HG03066 (cell line): ENCODE measurements around the gene C5orf58.
"Not testable (repeated sequence)": the region's sequence is repeated elsewhere in the genome, so short reads cannot be mapped to it uniquely, and the experiment has no call there.

Experiments used
- ATAC-seq: cut with Tn5 transposase; IDR thresholded peaks from one replicate; pipeline ENCODE4 v1.9.1; 2021; ENCODE audit warnings: low read depth; ENCODE audit not compliant: unreplicated experiment

C5orf58 gene

DNA sequence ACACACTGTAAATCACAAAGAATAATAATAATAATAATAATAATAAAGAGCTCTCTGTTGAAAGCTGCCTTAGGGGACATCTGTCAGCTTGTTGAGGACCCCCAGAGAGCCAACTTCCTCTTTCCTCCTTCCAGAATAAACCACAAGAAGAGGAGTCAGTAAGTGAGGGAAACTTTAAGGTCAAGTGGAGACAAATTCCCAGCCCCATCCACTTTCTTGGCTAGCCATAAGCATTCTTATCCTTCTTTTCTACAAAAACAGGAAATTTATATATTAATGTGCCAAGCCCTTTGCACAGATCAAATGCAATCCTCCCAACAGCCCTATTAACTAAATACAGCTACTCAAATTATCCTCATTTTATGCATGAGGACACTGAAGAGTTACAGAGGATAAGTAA lies 9.4 kb upstream of the C5orf58 start:
- no peak for ATAC-seq

DNA sequence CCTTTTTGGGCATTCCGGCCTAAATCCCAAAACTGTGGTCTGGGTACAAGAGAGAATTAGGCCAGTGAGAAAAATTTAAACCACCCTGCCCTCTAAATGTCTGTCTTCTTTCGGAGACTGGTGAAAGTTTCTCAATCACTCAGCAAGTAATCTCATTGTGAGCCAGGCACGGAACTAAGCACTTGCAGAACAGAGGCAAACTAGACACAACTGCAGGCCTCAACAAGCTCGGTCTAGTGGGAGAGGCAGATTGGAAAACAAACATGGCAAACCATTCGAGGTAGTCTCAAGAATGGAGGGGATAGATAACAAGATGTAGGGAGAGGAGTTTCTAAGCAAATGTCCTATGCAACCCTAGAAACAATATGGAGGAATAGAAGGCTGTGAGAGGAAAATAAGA lies 8.9 kb upstream of the C5orf58 start:
- no peak for ATAC-seq

DNA sequence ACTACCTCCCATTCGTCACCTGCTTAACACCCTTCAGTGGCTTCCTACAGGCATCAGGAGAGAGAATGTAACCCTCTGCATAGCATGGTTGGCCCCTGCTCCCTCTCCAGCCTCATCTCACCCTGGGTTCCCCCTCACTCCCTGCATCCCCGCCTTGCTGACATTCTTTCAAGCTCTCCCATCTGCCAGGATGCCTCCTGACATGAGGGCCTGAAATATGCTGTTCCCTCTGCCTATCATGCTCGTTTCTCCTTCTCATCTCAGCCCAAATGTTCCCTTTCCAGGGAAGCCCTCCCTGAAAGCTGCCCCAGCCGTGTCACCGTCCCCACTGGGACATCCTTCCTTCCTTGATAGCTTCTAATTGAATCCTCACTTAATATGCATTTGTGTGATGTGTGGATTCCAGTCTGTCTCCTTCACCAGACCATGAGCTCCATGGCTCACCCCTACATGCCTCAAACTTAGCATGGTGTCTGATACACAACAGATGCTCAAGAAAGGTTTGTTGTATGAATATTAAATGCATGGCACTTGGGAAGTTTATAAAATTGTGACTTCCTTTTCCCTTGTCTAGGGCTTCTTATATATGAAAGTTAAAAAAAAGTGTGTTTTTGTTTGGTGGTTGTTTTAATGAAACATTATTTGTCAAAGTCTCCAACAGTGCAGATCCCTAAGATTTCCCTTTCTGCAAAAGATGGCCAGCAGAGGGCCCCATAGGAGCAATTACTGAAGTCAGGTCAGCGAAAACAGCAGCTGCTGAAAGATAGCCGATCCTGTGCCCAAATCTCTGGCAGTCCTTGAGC lies 7.3 kb upstream of the C5orf58 start:
- peak; percentile 58 for ATAC-seq

DNA sequence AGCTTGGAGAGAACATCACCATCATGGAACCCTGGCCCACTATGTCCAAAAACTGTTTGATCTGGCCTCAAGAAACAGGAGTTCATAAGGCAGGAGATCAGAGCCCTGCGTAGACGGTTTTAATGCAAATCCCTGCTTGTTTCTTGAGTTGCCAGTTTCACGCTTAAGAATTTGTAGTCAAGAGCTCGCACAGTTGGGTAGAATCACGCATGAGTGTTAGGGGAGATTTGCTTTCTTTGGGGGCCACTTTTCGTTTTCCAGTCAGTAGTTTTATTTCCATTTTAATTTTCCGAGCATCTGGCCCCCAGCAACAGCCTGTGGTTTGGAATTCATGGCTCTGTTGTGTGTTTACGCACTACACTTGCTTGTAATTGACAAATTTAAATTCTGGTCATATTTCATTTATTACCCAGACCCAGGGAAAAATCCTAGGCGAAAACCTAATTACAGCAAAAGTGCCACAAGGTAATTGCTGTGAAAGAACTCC lies 6.6 kb upstream of the C5orf58 start:
- no peak for ATAC-seq

DNA sequence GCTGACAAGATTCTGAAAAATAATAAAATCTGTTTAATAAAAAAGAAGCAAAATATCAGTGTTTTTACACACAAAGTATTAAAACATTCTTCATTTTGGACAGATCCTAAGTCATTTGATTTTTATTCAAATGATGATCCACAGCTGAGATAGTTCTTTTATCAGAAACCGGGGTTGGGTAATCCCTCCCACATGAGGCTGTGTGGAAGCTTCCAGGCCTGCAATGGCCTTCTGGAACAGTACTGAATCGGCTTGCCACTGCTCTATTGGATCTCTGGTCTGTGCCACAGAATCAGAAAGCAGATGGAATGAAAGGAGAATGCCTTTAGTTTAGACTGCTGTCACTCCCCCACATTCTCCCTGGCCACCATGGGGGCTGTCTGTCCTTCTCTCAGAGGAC lies 6.1 kb upstream of the C5orf58 start:
- no peak for ATAC-seq

- ATAC-seq = no peak
These were observed 3.9 kb upstream of the C5orf58 start for GRCh38 chr5:170228762-170229435.

DNA sequence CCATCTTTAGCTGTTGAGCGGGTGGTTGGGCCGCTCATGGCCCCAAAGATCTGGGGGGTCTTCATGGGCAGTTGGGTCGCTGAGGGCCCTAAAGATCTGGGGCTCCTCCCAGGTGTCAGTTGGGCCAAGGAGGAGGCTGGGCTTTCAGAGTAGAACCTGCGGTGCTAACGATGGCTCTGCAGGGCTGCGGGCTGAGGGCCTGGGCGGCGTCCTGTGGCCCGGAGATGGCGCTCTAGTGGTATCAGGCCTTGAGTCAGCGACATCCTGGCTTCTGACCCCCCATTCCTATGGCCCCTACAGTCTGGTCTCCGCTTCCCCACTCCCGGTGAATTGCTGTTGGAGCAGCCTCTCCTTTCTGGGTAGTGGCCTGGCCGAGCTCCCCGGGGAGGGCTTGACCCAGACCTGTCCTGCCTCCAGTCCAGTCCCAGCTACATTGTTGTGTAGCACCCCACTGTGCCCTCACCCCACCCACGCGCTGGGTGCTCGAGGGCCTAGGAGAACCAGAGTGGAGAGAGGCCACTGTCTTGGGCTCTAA lies 640 bp downstream of the C5orf58 start:
- ATAC-seq = no peak

DNA sequence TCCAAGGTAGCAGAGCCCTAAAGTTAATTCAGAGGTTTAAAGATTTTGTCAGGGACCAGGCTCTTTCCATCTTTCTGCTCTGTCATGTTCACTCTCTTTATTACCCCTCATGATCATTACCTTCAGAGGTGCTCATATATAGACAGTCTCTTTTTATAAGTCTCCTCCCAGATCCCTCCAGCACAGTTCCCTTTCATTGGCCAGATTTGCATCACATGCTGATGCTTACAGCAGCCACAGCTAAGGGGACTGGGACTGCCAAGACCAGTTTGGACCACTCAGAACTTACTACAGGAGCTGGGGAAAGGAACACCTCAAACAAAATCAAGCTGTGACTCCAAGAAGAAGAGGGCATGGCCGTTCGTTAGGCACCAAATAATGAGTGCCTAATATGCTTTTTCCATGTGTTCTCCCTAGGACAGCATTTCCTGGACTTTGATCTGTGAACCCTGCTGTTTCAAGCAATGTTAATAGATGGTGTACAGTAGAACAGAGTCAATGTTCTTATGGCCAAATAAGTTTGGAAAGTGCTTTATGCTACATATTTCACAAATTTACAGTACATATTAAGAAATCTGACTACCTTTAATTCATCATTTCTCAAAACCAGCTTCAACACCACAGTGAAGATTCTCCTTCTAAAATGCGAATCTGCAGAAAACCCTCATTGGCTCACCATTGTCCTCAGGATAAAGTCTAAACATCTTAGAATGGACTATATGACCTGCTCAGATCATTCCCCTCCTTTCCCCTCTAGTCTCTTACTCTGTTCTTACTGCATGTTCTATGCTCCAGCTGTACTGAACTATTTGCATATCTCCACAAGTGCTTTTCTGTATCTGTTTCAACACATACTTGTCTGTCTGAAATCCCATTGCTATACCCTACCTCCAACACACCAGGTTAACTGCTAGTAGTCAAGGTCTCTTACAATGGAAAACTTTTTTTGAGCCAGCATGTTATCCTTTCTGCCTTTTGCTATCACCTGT lies 3.4 kb downstream of the C5orf58 start:
- ATAC-seq = no peak

DNA sequence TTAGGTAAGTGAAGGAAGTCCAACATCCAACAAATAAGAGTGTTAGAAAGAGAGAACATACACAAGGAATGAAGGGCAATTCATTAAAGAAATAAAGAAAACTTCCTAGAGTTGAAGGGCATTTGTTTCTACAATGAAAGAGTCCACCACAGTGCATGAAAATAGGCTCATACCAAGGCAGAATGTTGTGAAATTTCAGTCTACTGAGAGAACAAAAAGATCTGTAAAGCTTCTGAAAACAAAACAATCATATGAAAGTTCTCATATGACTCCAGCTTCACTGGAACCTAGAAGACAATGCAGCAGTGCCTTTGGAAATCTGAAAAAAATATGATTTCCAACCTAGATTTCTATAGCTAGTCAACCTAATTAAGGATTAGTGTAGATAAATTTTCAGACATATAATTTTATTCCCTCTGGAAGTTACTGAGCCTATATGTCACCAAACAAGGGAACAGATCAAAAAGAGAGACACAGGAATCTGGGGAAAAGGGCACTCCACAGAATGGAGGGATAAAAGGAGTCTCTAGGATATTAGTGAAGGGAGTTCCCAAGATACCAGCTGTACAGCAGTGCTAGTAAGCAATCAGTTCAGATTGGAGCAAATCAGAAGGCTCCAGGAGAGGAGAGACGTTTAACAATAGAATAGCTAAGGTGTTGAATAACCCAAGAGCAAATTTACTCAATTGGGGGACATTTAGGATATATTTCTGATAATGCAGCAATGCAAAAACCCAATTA lies 5.8 kb downstream of the C5orf58 start:
- ATAC-seq = no peak

DNA sequence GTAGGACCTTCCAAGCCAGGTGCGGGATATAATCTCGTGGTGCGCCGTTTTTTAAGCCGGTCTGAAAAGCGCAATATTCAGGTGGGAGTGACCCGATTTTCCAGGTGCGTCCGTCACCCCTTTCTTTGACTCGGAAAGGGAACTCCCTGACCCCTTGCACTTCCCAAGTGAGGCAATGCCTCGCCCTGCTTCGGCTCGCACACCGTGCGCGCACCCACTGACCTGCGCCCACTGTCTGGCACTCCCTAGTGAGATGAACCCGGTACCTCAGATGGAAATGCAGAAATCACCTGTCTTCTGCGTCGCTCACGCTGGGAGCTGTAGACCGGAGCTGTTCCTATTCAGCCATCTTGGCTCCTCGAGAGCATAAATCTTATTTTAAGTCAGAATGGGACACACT lies 12.7 kb downstream of the C5orf58 start:
- ATAC-seq = not testable (repeated sequence)

GRCh38 chr5:170246126-170246870 lies 13.5 kb downstream of the C5orf58 start:
- no peak for ATAC-seq

GRCh38 chr5:170247363-170247762 lies 14.6 kb downstream of the C5orf58 start:
- ATAC-seq = no peak

DNA sequence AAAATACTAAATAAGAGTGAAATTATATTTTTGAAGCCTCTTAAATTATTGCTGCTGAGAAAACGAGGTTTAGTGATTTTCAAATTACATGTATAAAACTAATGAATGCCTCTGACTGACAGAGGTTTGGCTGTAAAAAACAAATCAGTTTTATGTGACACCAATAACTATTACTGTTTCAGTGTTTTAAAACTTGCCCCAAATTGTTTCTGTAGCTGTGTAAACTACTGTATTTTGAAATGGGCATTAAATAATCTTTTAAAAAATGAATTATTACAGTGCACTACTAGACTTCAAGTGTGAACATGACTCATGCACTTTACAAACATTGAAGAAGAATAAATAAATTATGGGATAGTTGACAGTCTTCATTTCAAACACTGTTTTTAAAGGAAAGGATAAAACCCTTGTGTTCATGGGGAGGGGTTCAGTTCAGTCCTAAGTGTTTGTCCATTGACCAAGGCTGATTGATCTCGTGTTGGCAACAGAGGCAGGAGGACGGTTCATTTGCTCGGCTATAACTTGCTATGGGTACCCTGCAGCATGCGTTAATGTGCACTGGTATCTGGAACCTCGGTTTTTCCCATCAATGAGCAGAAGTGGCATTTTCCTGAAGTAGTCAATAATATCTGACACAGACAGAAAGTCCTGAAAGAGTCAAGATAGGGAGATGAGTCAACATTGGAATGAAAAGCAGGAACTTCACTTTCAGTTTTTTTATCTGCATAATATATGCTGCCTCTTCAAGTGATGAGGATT lies 15.6 kb downstream of the C5orf58 start:
- ATAC-seq = no peak

DNA sequence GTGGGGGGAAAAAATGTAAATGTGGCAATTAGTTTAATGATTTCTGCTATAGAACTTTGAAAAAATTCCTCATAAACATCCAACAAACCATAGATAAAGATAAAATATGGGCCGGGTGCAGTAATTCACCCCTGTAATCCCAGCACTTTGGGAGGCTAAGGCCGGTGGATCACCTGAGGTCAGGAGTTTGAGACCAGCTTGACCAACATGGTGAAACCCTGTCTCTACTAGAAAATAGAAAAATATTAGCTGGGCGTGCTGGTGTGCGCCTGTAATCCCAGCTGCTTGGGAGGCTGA lies 16.1 kb downstream of the C5orf58 start:
- ATAC-seq = not testable (repeated sequence)

DNA sequence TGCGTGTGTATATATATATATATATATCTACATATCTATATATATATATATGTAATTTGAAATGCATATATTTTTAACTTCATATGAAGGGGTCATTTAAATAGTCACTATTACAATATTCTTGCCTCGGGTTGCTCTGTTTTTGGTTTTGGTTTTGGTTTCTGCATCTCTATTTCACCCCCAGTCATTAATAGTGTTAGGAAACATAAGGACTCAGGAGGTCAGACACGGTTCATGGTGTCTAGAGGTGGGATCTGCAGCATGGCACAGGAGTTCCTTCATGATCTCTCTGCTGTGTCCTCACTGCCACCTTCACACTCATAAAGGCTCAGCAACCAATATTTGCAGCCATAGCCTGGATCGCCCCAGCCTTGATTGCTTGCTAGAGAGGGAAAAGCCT lies 16.6 kb downstream of the C5orf58 start:
- ATAC-seq = no peak

- no peak for ATAC-seq
These were observed 18.1 kb downstream of the C5orf58 start for GRCh38 chr5:170250810-170251317.

GRCh38 chr5:170251462-170251861 lies 18.7 kb downstream of the C5orf58 start:
- no peak for ATAC-seq

- no peak for ATAC-seq
These were observed 19.3 kb downstream of the C5orf58 start for GRCh38 chr5:170252109-170252508.
